Activated CD8-positive, alpha-beta memory T cell treated with anti-CD3 and anti-CD28 coated beads, Interleukin-2, amount 10 ng/mL, durations not matched to agents 7 days and 5 days (primary cell): ENCODE data around the gene RSRP1. TPM values are rescaled to one million over a fixed set of nuclear protein-coding genes. Genes with fewer than 3 reads are reported as not detected.

Source experiments
- ATAC-seq: fragments of 150-1000 bp; cut with Tn5 transposase; one replicate; pipeline ENCODE4 v1.10.0; 2021; ENCODE audit warnings: moderate library complexity
- CTCF ChIA-PET: fragments of 350-600 bp; sonication (Branson Sonifier 250); formaldehyde crosslinking; loops from one replicate; lab custom pipeline; 2021; ENCODE audit warnings: antibody characterized with exemption; lab: Charles Lee
- DNase-seq: peaks from one replicate; pipeline ENCODE4 v3.0.0-alpha.2; 2020
- H3K27ac Mint-ChIP-seq: one replicate; pipeline ENCODE4 v1.8.0; 2021; ENCODE audit warnings: mild to moderate bottlenecking, mixed read lengths
- H3K27me3 Mint-ChIP-seq: one replicate; pipeline ENCODE4 v1.8.0; 2021; ENCODE audit warnings: mixed read lengths
- H3K36me3 Mint-ChIP-seq: one replicate; pipeline ENCODE4 v1.8.0; 2021; ENCODE audit warnings: mild to moderate bottlenecking, mixed read lengths
- H3K4me1 Mint-ChIP-seq: one replicate; pipeline ENCODE4 v1.8.0; 2021; ENCODE audit warnings: mixed read lengths
- H3K4me3 Mint-ChIP-seq: one replicate; pipeline ENCODE4 v1.8.0; 2021; ENCODE audit warnings: mild to moderate bottlenecking, moderate library complexity, mixed read lengths
- H3K9me3 Mint-ChIP-seq: one replicate; pipeline ENCODE4 v1.8.0; 2022; ENCODE audit warnings: low read depth, mixed read lengths
- total RNA-seq, 2 experiments: library from RNA; stranded (reverse); gene quantifications; one replicate each; pipeline ENCODE4 v1.2.3, GENCODE V29; 2021

Gene RSRP1
- total RNA-seq, 2 experiments from 2014 or later, result 160 to 240 TPM

DNA sequence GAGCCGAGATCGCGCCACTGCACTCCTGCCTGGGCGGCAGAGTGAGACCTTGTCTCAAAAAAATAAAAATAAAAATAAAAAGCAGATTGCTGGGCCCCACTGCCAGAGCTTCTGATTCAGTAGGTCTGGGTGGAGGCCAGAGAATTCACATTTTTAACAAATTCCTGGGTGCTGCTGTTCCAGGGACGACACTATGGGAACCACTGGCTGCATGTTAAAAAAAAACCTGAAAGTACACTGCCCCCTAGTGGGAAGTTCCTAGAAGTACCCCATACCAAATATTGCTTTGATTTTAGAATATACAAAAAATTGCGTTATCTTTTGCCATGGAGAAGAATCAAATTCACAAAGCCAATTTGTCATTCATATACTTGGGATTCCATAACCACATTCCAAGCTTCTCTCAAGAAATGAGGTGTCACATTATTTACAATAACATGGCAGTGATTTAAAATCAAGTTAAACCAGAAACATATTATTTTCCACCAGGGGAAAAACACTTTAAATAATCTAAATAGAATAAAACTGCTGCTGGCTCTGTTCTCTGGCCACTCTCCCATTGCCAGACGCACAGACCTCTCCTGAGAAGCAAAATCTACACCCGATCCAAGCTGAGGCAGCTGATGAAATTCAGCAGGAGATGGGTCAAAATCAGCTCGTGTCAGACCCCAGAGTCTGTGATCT is 42.3 kb downstream of the RSRP1 start:
- ATAC-seq, result no peak
- Mint-ChIP-seq H3K4me1 (no peaks in the 10 kb centered on the region), H3K36me3 (no peaks in the 10 kb centered on the region), H3K9me3 (no peaks in the 10 kb centered on the region), H3K4me3 (no peak overlapping the region), H3K27ac (no peak overlapping the region), H3K27me3 (peaks cover 45% of the 10 kb centered on the region)
- DNase-seq, result no peak
- CTCF ChIA-PET, result interaction anchor here (0.7 to 6.0 kb wide), 23 partner anchors 9 to 595 kb away, joined by 3 to 65 read pairs (median 4); partner anchors contain the start of gene SYF2

DNA sequence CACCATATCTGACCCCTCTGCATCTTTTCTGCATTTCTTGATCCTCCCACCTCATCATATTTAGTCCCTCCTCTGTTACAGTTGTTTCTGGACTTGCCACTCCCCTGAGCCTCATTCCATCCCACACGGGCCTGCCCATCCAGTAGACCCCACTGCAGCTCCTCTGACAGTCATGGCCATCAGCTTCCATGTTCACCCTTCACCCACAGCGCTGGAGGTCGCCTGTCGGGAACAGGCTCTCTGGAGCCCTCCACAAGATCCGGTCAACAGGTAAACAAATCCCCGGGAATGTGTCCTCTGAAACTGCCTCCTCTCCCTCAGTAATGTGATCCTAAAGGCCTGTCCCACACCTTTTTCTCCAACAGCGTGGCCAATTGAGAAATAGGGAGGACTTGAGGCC is 46.2 kb downstream of the RSRP1 start:
- CTCF ChIA-PET, result no interaction called here
- H3K27ac Mint-ChIP-seq, result no peak overlapping the region
- H3K9me3 Mint-ChIP-seq, result no peaks in the 10 kb centered on the region
- peaks cover 35% of the 10 kb centered on the region for H3K27me3 Mint-ChIP-seq
- H3K4me1 Mint-ChIP-seq, result peaks cover 2% of the 10 kb centered on the region
- no peak overlapping the region for H3K4me3 Mint-ChIP-seq
- no peak for ATAC-seq
- H3K36me3 Mint-ChIP-seq, result no peaks in the 10 kb centered on the region
- no peak for DNase-seq

DNA sequence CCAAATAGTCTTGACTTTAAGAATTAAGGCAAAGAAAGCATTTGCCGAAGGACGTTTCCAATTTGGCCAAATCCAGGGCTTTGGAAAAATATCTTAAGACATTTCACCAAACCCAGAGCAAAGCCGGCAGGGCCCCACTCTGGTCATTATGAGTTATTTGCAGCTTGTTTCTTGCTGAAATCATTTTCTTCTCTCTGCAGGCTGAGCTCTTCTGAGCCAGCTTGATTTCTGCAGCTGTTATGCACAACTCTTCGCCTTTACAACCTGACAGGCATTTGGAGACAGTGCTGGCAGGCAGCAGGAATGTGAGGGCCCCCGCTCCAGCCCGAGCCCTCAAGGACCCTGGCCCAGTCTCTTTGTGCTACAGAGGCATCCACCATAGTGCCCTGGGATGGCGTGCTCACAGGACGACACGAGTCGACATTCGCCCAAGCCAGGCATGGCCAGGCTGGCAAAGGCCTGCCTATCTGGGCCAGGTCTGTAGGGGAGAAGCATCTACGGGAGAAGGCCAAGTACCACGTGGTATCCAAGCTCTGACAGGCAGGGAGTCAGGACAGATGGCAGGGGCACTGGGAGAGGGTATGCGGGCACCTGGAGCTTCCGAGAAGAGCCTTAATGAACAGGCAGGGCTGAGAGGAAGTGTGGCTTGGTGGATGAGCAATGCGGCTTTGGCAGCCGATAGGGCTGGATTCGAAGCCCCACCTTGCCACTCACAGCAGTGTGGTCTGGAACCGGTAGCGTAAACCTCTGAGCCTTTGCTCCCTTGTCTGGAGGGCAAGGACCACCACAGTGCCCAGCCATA is 47.2 kb downstream of the RSRP1 start:
- Mint-ChIP-seq H3K9me3 (no peaks in the 10 kb centered on the region), H3K27ac (no peak overlapping the region), H3K27me3 (peaks cover 26% of the 10 kb centered on the region), H3K4me3 (no peak overlapping the region), H3K36me3 (no peaks in the 10 kb centered on the region), H3K4me1 (peaks cover 2% of the 10 kb centered on the region)
- CTCF ChIA-PET, result interaction anchor here (0.6 kb wide), 1 partner anchor 62 kb away, joined by 3 read pairs; no protein-coding TSS in a partner anchor
- ATAC-seq, result no peak
- DNase-seq, result no peak

DNA sequence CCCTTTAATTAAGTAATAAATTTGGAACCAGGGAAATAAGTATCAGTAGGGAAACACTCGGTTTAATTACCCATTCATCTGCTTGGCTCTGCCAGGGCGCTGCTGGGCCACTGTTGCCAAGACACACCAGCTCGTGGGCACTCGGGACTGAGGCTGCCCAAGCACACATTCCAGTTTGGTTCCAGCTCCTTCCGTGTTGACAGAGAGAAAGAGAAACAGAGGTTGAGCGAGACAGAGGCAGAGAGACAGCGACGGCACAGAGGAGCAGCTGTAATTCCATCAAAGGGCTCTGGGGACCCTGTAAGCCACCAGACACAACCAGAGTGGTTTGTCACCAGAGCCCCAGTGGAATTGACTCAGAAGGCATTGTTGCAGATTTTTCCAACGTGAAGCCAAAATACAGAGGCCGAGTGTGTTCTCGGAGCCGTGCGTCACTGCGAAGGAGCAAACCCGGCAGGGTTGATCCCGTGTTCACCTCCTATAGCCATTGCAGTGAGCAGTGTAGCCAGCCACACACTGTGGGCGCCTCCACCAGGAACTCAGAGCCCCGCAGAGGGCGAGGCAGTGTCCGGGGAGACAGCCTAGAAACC is 48.5 kb downstream of the RSRP1 start:
- Mint-ChIP-seq H3K27ac (no peak overlapping the region), H3K27me3 (peaks cover 24% of the 10 kb centered on the region)
- ATAC-seq, result no peak

DNA sequence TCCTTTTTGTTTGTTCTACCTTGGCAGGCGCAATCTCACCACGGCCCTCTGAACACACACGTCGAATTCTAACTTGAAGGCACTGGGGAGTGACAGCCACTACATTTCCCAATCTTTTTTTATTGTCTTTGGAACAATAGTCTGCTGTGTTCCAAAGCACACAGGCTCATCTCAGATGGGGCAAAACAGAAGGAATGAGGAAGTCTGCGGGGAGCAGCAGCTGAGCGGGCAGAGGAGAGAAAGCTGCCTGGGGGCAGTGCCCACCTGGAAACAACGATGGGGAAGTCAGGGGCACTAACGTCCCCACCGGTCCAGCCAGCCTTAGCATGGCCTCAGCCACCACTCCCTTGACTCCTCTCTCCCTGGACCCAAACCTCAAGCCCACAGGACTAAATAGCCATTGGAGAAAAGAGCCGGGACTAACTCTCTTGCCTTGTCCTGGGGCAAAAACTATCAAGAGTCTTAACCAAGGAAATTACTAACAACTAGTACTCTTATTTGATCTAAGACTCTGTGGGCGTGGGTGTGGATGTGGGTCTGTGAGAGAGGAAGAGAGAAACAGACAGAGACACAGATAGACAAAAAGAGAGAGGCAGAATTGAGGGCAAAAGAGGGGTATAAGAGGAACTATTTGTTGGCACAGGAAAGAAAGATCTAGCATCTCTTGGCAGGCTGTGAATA is 49.1 kb downstream of the RSRP1 start:
- Mint-ChIP-seq H3K9me3 (no peaks in the 10 kb centered on the region), H3K36me3 (no peaks in the 10 kb centered on the region), H3K27ac (no peak overlapping the region), H3K27me3 (peaks cover 24% of the 10 kb centered on the region), H3K4me3 (no peak overlapping the region), H3K4me1 (peaks cover 2% of the 10 kb centered on the region)
- ATAC-seq (no peak), DNase-seq (no peak)
- CTCF ChIA-PET, result interaction anchor here (1.3 kb wide), 1 partner anchor 363 kb away, joined by 4 read pairs; no protein-coding TSS in a partner anchor

More for the DNA sequence above, 48.5 kb downstream of the RSRP1 start:
- CTCF ChIA-PET, result interaction anchor here (1.0 to 1.3 kb wide), 2 partner anchors 350 to 363 kb away, joined by 3 to 4 read pairs; no protein-coding TSS in a partner anchor
- Mint-ChIP-seq H3K4me1 (peaks cover 2% of the 10 kb centered on the region), H3K36me3 (no peaks in the 10 kb centered on the region), H3K9me3 (no peaks in the 10 kb centered on the region), H3K4me3 (no peak overlapping the region)
- no peak for DNase-seq

DNA sequence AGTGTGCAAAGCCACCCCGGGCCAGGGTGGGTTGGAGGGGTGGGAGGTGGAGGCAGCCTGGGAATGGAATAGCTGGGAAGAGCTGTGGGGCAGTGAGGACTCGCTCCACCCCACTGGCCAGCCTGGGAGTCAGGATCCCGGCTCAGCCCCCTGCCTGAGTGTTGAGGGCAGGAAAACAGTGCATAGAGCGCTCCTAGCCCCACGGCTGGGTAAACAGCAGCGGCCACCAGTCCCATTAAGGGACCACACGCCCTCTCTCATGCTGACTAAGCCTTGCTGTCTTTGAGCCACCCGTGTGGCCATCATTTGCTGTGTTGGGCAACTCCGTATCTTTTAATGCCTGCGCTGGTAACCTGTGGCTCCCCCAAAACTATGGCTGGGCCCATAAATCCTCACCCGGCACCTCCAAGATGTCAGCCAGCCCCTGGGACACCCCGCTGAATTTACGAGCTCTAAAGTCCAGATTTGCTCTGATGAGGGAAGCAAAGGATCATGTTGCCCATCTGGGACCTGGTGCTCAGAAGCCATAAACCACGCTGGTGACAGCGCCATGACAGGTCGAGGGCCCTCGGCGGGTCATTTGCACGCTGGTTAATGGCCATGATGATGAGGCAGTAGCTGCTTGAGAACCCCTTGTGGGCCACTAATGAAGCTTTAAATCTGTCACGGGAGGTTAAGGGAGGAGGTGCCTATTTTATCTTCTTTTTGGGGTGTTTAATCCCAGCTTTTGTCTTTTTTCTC is 49.8 kb downstream of the RSRP1 start:
- Mint-ChIP-seq H3K27ac (no peak overlapping the region), H3K9me3 (no peaks in the 10 kb centered on the region), H3K4me1 (peaks cover 2% of the 10 kb centered on the region), H3K4me3 (no peak overlapping the region), H3K27me3 (peaks cover 24% of the 10 kb centered on the region), H3K36me3 (no peaks in the 10 kb centered on the region)
- DNase-seq (no peak), ATAC-seq (no peak)
- CTCF ChIA-PET, result no interaction called here

DNA sequence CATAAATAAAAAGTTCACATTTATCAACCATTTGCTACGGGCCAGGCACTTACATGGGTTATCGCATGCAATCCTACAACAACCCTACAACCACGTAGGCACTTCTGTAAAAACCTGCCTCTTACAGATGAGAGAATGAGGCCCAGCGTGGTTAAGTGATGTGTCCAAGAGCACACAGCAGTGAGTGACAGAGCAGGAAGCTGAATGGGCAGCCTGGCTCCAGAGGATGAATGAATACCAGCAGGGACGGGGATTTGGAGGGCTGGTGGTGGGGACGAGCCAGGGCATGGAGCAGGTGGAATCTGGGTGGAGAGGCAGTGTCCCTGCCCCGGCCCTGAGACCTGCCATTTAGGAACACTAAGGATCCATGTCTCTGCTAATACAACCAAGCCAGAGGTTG is 50.4 kb downstream of the RSRP1 start:
- Mint-ChIP-seq H3K27ac (no peak overlapping the region), H3K4me3 (no peak overlapping the region), H3K36me3 (no peaks in the 10 kb centered on the region)

DNA sequence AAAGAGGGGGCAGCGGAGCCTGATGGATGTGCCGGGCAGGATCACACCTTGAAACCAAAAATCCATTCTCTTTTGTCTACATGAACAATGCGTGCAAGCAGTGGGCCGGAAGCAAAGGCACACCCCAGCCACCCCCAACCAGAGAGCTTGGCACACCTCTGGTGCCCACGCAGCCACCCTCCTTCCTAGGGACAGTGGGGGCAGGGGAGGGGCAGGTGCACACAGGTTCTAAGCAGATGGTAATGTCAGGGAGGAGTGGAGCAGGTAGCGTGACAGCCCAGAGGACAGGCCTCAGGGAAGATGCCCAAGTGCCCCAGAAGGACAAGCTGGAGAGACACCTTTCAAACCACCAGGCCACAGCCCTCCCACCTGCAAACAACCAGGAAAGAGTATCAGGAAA is 51.4 kb downstream of the RSRP1 start:
- H3K4me3 Mint-ChIP-seq, result no peak overlapping the region
- H3K9me3 Mint-ChIP-seq, result no peaks in the 10 kb centered on the region
- ATAC-seq, result no peak
- H3K27ac Mint-ChIP-seq, result no peak overlapping the region
- CTCF ChIA-PET, result interaction anchor here (1.0 to 1.3 kb wide), 2 partner anchors 9 to 70 kb away, joined by 3 read pairs; no protein-coding TSS in a partner anchor
- peaks cover 19% of the 10 kb centered on the region for H3K27me3 Mint-ChIP-seq
- H3K36me3 Mint-ChIP-seq, result no peaks in the 10 kb centered on the region
- peaks cover 2% of the 10 kb centered on the region for H3K4me1 Mint-ChIP-seq
- DNase-seq, result no peak

More for the DNA sequence above, 50.4 kb downstream of the RSRP1 start:
- Mint-ChIP-seq H3K9me3 (no peaks in the 10 kb centered on the region), H3K4me1 (peaks cover 2% of the 10 kb centered on the region), H3K27me3 (peaks cover 24% of the 10 kb centered on the region)
- ATAC-seq, result no peak
- CTCF ChIA-PET, result interaction anchor here (1.0 to 1.3 kb wide), 2 partner anchors 8 to 71 kb away, joined by 3 read pairs; no protein-coding TSS in a partner anchor
- DNase-seq, result no peak

DNA sequence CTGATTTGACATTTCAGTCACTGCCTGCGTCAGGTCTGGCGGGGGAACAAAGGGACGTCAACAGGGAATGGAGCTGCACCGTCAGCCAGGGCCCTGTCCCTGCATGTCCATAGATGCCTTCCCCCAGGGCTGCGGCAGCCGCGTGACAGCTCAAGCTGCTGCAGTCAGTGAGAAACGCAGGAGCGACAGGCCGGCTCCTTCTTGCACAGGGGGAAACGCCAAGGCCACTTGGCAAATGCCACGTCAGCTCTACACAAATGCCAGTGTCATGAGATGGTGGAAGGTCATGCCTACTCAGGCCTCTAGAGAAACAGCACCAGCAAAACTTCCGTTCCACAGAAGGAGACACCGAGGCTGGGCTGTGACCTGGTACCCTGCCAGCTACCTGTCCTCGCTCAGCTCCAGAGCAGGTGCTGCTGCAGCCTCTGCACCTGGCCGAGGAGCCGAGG is 52.7 kb downstream of the RSRP1 start:
- ATAC-seq, result no peak
- peaks cover 20% of the 10 kb centered on the region for H3K27me3 Mint-ChIP-seq
- no peak overlapping the region for H3K27ac Mint-ChIP-seq
- no peaks in the 10 kb centered on the region for H3K9me3 Mint-ChIP-seq
- no peaks in the 10 kb centered on the region for H3K36me3 Mint-ChIP-seq
- H3K4me1 Mint-ChIP-seq, result peaks cover 2% of the 10 kb centered on the region
- DNase-seq, result no peak
- CTCF ChIA-PET, result interaction anchor here (0.9 to 1.1 kb wide), 2 partner anchors 10 to 506 kb away, joined by 3 to 4 read pairs; no protein-coding TSS in a partner anchor
- no peak overlapping the region for H3K4me3 Mint-ChIP-seq

DNA sequence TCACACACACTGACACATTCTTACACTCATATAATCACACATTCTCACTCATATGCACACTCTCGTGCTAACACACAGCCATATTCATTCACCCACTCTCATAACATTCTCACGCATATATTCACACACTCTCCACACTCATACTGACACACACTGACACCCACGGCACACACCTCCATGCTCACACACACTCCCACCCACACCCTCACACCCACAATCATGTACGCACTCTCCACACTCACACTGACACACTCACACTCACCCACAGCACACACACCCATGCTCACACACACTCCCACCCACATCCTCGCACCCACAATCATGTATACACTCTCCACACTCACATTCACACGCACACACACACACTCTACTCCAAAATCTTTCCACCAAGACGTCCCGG is 53.2 kb downstream of the RSRP1 start:
- no peak overlapping the region for H3K4me3 Mint-ChIP-seq
- H3K27me3 Mint-ChIP-seq, result peaks cover 18% of the 10 kb centered on the region

DNA sequence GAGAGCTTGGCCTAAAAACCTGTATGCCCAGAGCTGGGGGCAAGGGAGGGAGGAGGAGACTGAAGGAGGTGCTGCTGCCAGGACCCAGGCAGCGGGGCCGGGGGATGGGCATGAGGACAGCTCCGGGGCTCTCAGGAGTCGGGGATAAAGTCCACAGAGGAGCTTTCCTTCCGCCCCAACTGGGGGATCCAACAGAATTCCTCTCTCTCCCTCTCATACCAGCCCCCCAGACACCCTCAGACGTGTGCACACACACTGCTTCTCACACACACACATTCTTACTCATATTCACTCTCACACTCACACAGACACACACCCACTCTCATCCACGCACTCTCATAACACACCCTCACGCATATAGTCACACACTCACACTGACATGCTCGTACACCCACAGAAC is 54.0 kb downstream of the RSRP1 start:
- no peak overlapping the region for H3K27ac Mint-ChIP-seq

More for the DNA sequence above, 53.2 kb downstream of the RSRP1 start:
- no peak for DNase-seq
- no peak for ATAC-seq
- H3K4me1 Mint-ChIP-seq, result peaks cover 2% of the 10 kb centered on the region
- no peaks in the 10 kb centered on the region for H3K9me3 Mint-ChIP-seq
- H3K27ac Mint-ChIP-seq, result no peak overlapping the region
- CTCF ChIA-PET, result interaction anchor here (0.9 to 1.1 kb wide), 2 partner anchors 11 to 506 kb away, joined by 3 to 4 read pairs; no protein-coding TSS in a partner anchor
- H3K36me3 Mint-ChIP-seq, result no peaks in the 10 kb centered on the region

More for the DNA sequence above, 54.0 kb downstream of the RSRP1 start:
- CTCF ChIA-PET, result no interaction called here
- no peak for DNase-seq
- Mint-ChIP-seq H3K27me3 (peaks cover 13% of the 10 kb centered on the region), H3K9me3 (no peaks in the 10 kb centered on the region), H3K36me3 (no peaks in the 10 kb centered on the region), H3K4me1 (no peaks in the 10 kb centered on the region), H3K4me3 (no peak overlapping the region)
- ATAC-seq, result no peak
